AG04450 (cell line): ENCODE results near the gene PDE1C. TPM values are rescaled to one million over a fixed set of nuclear protein-coding genes. Genes with fewer than 3 reads are reported as not detected.

ENCODE experiments used
- CTCF ChIA-PET: fragments of 300-600, 350-600 bp; formaldehyde crosslinking; extraction: SDS; loops from one replicate; lab custom pipeline; 2022; ENCODE audit warnings: antibody characterized with exemption, inconsistent platforms; lab: Charles Lee
- POLR2A ChIA-PET: fragments of 350-600 bp; formaldehyde crosslinking; extraction: SDS; loops from one replicate; lab custom pipeline; 2021; ENCODE audit warnings: antibody characterized with exemption, inconsistent platforms; lab: Yijun Ruan, JAX
- DNase-seq: peaks from one replicate; pipeline ENCODE4 v3.0.0-alpha.2; 2011; ENCODE audit warnings: low read depth, low spot score
- H3K27ac ChIP-seq: one replicate; pipeline ENCODE4 v1.5.1; 2012; ENCODE audit warnings: low read depth, low read length, control low read depth
- H3K27me3 ChIP-seq: one replicate; pipeline ENCODE4 v1.6.0; 2012; ENCODE audit warnings: low read length; ENCODE audit not compliant: control insufficient read depth, insufficient read depth
- H3K4me3 ChIP-seq: 2 replicates; pipeline ENCODE4 v1.5.1; 2011; ENCODE audit warnings: mild to moderate bottlenecking, low read depth, low read length, control low read depth
- H3K9me3 ChIP-seq: 2 replicates; pipeline ENCODE4 v1.5.1; 2012; ENCODE audit warnings: low read length; ENCODE audit not compliant: control insufficient read depth, insufficient read depth
- CTCF ChIP-seq: IDR thresholded peaks from 2 replicates; pipeline ENCODE4 v1.5.1; 2011; ENCODE audit warnings: low read depth, low read length, control low read depth, inconsistent platforms
- polyA plus RNA-seq: library from polyadenylated mRNA; depleted of rRNA; stranded (reverse); fragments of >200 nt; gene quantifications from 2 replicates; pipeline ENCODE4 v1.2.3, GENCODE V29; 2011

Gene PDE1C
- polyA plus RNA-seq, 1 experiment, result 3.8 TPM

- DNase-seq, result no peak
- TF ChIP-seq CTCF, result no peak
Observed at GRCh38 chr7:31805209-31805818, 264.9 kb downstream of the PDE1C start.

GRCh38 chr7:31796375-31796774 lies 273.8 kb downstream of the PDE1C start:
- Histone ChIP-seq H3K27me3 (no peaks in the 10 kb centered on the region), H3K9me3 (no peaks in the 10 kb centered on the region), H3K4me3 (no peak overlapping the region), H3K27ac (no peak overlapping the region)
- ChIA-PET CTCF (no interaction called here), POLR2A (no interaction called here)
- no peak for DNase-seq
- TF ChIP-seq CTCF, result no peak

More at GRCh38 chr7:31805209-31805818, 264.9 kb downstream of the PDE1C start:
- Histone ChIP-seq H3K27me3 (no peaks in the 10 kb centered on the region), H3K9me3 (no peaks in the 10 kb centered on the region), H3K4me3 (no peak overlapping the region), H3K27ac (no peak overlapping the region)
- CTCF ChIA-PET, result no interaction called here
- POLR2A ChIA-PET, result no interaction called here

- H3K9me3 ChIP-seq, result no peaks in the 10 kb centered on the region
- H3K27me3 ChIP-seq, result no peaks in the 10 kb centered on the region
- CTCF ChIA-PET, result interaction anchor here (1.0 kb wide), 1 partner anchor 12 kb away, joined by 4 read pairs; no protein-coding TSS in a partner anchor
- H3K27ac ChIP-seq, result no peak overlapping the region
- POLR2A ChIA-PET, result no interaction called here
- DNase-seq, result no peak
- H3K4me3 ChIP-seq, result no peak overlapping the region
- no peak for TF ChIP-seq CTCF
Observed at GRCh38 chr7:31794851-31795344, 275.3 kb downstream of the PDE1C start.

- POLR2A ChIA-PET, result no interaction called here
- no peak for DNase-seq
Observed at GRCh38 chr7:31791881-31792280, 278.3 kb downstream of the PDE1C start.

More at GRCh38 chr7:31791881-31792280, 278.3 kb downstream of the PDE1C start:
- H3K4me3 ChIP-seq, result no peak overlapping the region
- no peaks in the 10 kb centered on the region for H3K27me3 ChIP-seq
- TF ChIP-seq CTCF, result no peak
- no peak overlapping the region for H3K27ac ChIP-seq
- CTCF ChIA-PET, result interaction anchor here (1.5 kb wide), 1 partner anchor 9 kb away, joined by 7 read pairs; no protein-coding TSS in a partner anchor
- no peaks in the 10 kb centered on the region for H3K9me3 ChIP-seq
